Measurements from ENCODE around the gene CDKAL1.

Gene CDKAL1

GRCh38 chr6:20630136-20630535 is 95.9 kb downstream of the CDKAL1 start:
- Histone ChIP-seq H3K9me3 (ENCODE audit: insufficient read depth, low read length, severe bottlenecking) (no peaks in the 10 kb centered on the region), H3K79me2 (ENCODE audit: insufficient read depth, low read length) (peaks cover 18% of the 10 kb centered on the region; the same call in 1 of the 2 replicates), H4K20me1 (ENCODE audit: insufficient read depth, low read length) (no peaks in the 10 kb centered on the region), H3K4me3 (ENCODE audit: low read depth in 1 of 2, low read length in 2 of 2) (no peak overlapping the region), H2AFZ (ENCODE audit: low read depth, low read length) (no peak overlapping the region), H3K4me1 (ENCODE audit: insufficient read depth, low read length) (peaks cover 14% of the 10 kb centered on the region), H3K27me3 (ENCODE audit: insufficient read depth, low read length, poor library complexity) (no peaks in the 10 kb centered on the region), H3K4me2 (ENCODE audit: insufficient read depth, low read length) (no peak overlapping the region), H3K9ac (ENCODE audit: low read depth, low read length) (no peak overlapping the region), H3K36me3 (ENCODE audit: insufficient read depth, low read length) (no peaks in the 10 kb centered on the region), H3K27ac (ENCODE audit: low read length) (no peak overlapping the region)
- no peak for ATAC-seq (ENCODE audit: insufficient read depth, low read depth)
- TF ChIP-seq EZH2 (IDR thresholded peaks at IDR 0.05; ENCODE audit: borderline replicate concordance, low read depth, low read length, severe bottlenecking) = no peak
- no peak for TF ChIP-seq CTCF (IDR thresholded peaks at IDR 0.05; ENCODE audit: borderline replicate concordance, extremely low read depth, low read length, poor library complexity, severe bottlenecking)
- no peak for DNase-seq

- Histone ChIP-seq H3K9me3 (ENCODE audit: insufficient read depth, low read length, severe bottlenecking) (no peaks in the 10 kb centered on the region), H3K9ac (ENCODE audit: low read depth, low read length) (no peak overlapping the region), H3K27me3 (ENCODE audit: insufficient read depth, low read length, poor library complexity) (no peaks in the 10 kb centered on the region), H3K4me1 (ENCODE audit: insufficient read depth, low read length) (peaks cover 14% of the 10 kb centered on the region), H2AFZ (ENCODE audit: low read depth, low read length) (no peak overlapping the region), H3K4me3 (ENCODE audit: low read depth in 1 of 2, low read length in 2 of 2) (no peak overlapping the region), H3K27ac (ENCODE audit: low read length) (no peak overlapping the region), H3K36me3 (ENCODE audit: insufficient read depth, low read length) (no peaks in the 10 kb centered on the region), H3K4me2 (ENCODE audit: insufficient read depth, low read length) (no peak overlapping the region), H4K20me1 (ENCODE audit: insufficient read depth, low read length) (no peaks in the 10 kb centered on the region), H3K79me2 (ENCODE audit: insufficient read depth, low read length) (peaks cover 24% of the 10 kb centered on the region; the same call in 1 of the 2 replicates)
- no peak for ATAC-seq (ENCODE audit: insufficient read depth, low read depth)
- DNase-seq = no peak
- no peak for TF ChIP-seq CTCF (IDR thresholded peaks at IDR 0.05; ENCODE audit: borderline replicate concordance, extremely low read depth, low read length, poor library complexity, severe bottlenecking)
Measured at GRCh38 chr6:20630617-20631548, 96.6 kb downstream of the CDKAL1 start.

GRCh38 chr6:20631549-20631924 is 97.3 kb downstream of the CDKAL1 start:
- Histone ChIP-seq H3K27me3 (ENCODE audit: insufficient read depth, low read length, poor library complexity) (no peaks in the 10 kb centered on the region), H3K27ac (ENCODE audit: low read length) (no peak overlapping the region), H3K9ac (ENCODE audit: low read depth, low read length) (no peak overlapping the region), H3K4me1 (ENCODE audit: insufficient read depth, low read length) (peaks cover 14% of the 10 kb centered on the region), H2AFZ (ENCODE audit: low read depth, low read length) (no peak overlapping the region), H3K4me2 (ENCODE audit: insufficient read depth, low read length) (no peak overlapping the region), H4K20me1 (ENCODE audit: insufficient read depth, low read length) (no peaks in the 10 kb centered on the region), H3K9me3 (ENCODE audit: insufficient read depth, low read length, severe bottlenecking) (no peaks in the 10 kb centered on the region), H3K79me2 (ENCODE audit: insufficient read depth, low read length) (peaks cover 25% of the 10 kb centered on the region; the same call in 1 of the 2 replicates), H3K4me3 (ENCODE audit: low read depth in 1 of 2, low read length in 2 of 2) (no peak overlapping the region), H3K36me3 (ENCODE audit: insufficient read depth, low read length) (no peaks in the 10 kb centered on the region)
- DNase-seq (no peak), ATAC-seq (ENCODE audit: insufficient read depth, low read depth) (no peak)
- TF ChIP-seq EZH2 (IDR thresholded peaks at IDR 0.05; ENCODE audit: borderline replicate concordance, low read depth, low read length, severe bottlenecking) = no peak

- H4K20me1 ChIP-seq (ENCODE audit: insufficient read depth, low read length) = no peaks in the 10 kb centered on the region
- H3K4me2 ChIP-seq (ENCODE audit: insufficient read depth, low read length) = no peak overlapping the region
- no peak overlapping the region for H3K4me3 ChIP-seq (ENCODE audit: low read depth in 1 of 2, low read length in 2 of 2)
- peaks cover 27% of the 10 kb centered on the region; the same call in 1 of the 2 replicates for H3K79me2 ChIP-seq (ENCODE audit: insufficient read depth, low read length)
- peaks cover 14% of the 10 kb centered on the region for H3K4me1 ChIP-seq (ENCODE audit: insufficient read depth, low read length)
- peak; percentile 97 for ATAC-seq (ENCODE audit: insufficient read depth, low read depth)
- no peak overlapping the region for H2AFZ ChIP-seq (ENCODE audit: low read depth, low read length)
- H3K9me3 ChIP-seq (ENCODE audit: insufficient read depth, low read length, severe bottlenecking) = no peaks in the 10 kb centered on the region
- no peak overlapping the region for H3K27ac ChIP-seq (ENCODE audit: low read length)
- H3K27me3 ChIP-seq (ENCODE audit: insufficient read depth, low read length, poor library complexity) = no peaks in the 10 kb centered on the region
- TF ChIP-seq CTCF (IDR thresholded peaks at IDR 0.05; ENCODE audit: borderline replicate concordance, extremely low read depth, low read length, poor library complexity, severe bottlenecking) = no peak
- TF ChIP-seq EZH2 (IDR thresholded peaks at IDR 0.05; ENCODE audit: borderline replicate concordance, low read depth, low read length, severe bottlenecking) = no peak
- H3K36me3 ChIP-seq (ENCODE audit: insufficient read depth, low read length) = no peaks in the 10 kb centered on the region
- H3K9ac ChIP-seq (ENCODE audit: low read depth, low read length) = no peak overlapping the region
- DNase-seq = peak; percentile 45
Measured at GRCh38 chr6:20632696-20633095, 98.4 kb downstream of the CDKAL1 start.

All from DND-41 (cell line).